Measurements from ENCODE around the gene ZBTB22. TPM values are rescaled to one million over a fixed set of nuclear protein-coding genes. Genes with fewer than 3 reads are reported as not detected.
"Not testable (repeated sequence)": the region's sequence is repeated elsewhere in the genome, so short reads cannot be mapped to it uniquely, and the experiment has no call there.

ZBTB22 gene, protein sequence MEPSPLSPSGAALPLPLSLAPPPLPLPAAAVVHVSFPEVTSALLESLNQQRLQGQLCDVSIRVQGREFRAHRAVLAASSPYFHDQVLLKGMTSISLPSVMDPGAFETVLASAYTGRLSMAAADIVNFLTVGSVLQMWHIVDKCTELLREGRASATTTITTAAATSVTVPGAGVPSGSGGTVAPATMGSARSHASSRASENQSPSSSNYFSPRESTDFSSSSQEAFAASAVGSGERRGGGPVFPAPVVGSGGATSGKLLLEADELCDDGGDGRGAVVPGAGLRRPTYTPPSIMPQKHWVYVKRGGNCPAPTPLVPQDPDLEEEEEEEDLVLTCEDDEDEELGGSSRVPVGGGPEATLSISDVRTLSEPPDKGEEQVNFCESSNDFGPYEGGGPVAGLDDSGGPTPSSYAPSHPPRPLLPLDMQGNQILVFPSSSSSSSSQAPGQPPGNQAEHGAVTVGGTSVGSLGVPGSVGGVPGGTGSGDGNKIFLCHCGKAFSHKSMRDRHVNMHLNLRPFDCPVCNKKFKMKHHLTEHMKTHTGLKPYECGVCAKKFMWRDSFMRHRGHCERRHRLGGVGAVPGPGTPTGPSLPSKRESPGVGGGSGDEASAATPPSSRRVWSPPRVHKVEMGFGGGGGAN
- polyA plus RNA-seq = 10 to 100 TPM; 10.2 to 11.6 TPM

DNA sequence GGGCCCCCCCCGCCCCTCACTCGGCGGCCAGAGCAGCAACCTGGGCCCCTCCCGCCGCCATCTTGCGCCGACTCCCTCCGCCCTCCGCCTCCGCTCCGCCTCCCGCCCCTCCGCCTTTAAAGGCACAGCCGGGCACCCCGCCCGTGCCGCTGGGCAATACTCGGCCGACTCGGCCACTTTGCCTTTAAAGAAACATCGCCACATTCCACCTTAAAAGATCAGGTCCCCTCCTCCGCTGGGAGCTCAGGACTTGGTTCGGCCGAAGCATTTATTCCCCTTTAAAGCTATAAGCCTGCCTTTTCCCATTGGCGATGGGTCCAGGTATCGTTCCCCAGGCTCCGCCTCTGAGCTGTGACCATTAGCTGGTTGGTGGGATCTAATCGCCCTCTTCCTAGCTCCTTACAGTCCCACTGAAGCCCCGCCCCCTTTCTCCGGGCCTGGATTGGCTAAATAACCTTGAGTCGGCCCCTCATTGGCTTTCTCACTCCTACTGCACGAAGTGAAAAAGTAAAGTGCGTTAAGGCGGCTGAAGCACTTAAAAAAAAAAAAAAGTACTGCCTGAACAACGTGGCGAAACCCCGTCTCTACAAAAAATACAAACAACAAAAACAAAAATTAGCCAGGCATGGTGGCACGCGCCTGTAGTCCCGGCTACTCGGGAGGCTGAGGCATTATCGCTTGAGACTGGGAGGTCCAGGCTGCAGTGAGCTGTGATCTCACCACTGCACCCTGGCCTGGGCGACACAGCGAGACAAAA is at the start of gene ZBTB22:
ZBTB22 (minus strand) TSS at position 76 of the 757 bp plus-strand sequence. CDS start 828 bp downstream, outside the sequence.
- Histone ChIP-seq H3K4me3 (ENCODE audit: low read depth in 1 of 2, low read length in 2 of 2) (peak within 1 kb of the TSS; percentile 50 to 53), H3K4me1 (ENCODE audit: control insufficient read depth in 2 of 2, insufficient read depth in 2 of 2, low read length in 1 of 2) (peaks cover 7 to 26% of the 10 kb centered on the region in 2 donors)

DNA sequence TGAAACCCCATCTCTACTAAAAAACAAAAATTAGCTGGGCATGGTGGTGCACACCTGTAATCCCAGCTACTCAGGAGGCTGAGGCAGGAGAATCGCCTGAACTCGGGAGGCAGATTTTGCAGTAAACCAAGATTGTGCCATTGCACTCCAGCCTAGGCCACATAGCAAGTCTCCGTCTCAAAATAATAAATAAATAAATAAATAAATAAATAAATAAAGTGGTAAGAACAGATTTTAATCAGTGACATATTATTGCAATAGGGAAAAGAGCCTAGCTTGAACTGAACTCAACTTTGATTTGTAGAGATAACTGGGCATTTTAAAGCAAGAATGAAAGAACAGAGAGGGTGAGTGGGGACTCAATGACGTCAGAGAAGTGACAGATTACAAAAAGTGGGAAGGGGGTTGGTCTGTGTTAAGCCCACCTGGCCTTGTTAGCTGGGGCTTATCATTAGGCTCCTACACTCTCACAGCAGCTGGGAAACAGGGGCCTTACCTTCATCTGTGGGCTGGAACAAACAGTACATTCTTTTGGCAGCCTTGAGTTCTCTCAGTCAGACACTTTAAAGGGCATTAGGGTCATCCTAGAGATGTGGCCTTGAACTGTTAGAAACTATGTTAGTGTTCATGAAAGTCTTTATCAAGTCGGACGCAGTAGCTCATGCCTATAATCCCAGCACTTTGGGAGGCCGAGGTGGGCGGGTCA is 49.6 kb upstream of the ZBTB22 start:
- H3K27ac ChIP-seq (ENCODE audit: low read depth in 2 of 2, low read length in 1 of 2) = no peak overlapping the region
- no peaks in the 10 kb centered on the region for H3K36me3 ChIP-seq (ENCODE audit: control insufficient read depth in 2 of 2, insufficient read depth in 2 of 2, low read length in 1 of 2)
- H3K9me3 ChIP-seq (ENCODE audit: control insufficient read depth in 2 of 2, insufficient read depth in 1 of 2, low read depth in 1 of 2, low read length in 1 of 2) = no peaks in the 10 kb centered on the region
- no peaks in the 10 kb centered on the region for H3K4me1 ChIP-seq (ENCODE audit: control insufficient read depth in 2 of 2, insufficient read depth in 2 of 2, low read length in 1 of 2)
- 77 to 88% methylated on average over 8 of the region's 8 CpGs for WGBS, 2 donors
- H3K27me3 ChIP-seq (ENCODE audit: control insufficient read depth in 1 of 2, insufficient read depth in 2 of 2, low read length in 2 of 2) = no peaks in the 10 kb centered on the region
- no peak overlapping the region for H3K4me3 ChIP-seq (ENCODE audit: low read depth in 1 of 2, low read length in 2 of 2)

More for the DNA sequence above, at the start of gene ZBTB22:
- 2% methylated on average over 36 to 44 of the region's 44 CpGs for WGBS, 2 donors
- Histone ChIP-seq H3K27ac (ENCODE audit: low read depth in 2 of 2, low read length in 1 of 2) (peak within 1 kb of the TSS; percentile 88 to 90), H3K9me3 (ENCODE audit: control insufficient read depth in 2 of 2, insufficient read depth in 1 of 2, low read depth in 1 of 2, low read length in 1 of 2) (no peaks in the 10 kb centered on the region), H3K36me3 (ENCODE audit: control insufficient read depth in 2 of 2, insufficient read depth in 2 of 2, low read length in 1 of 2) (peaks cover 18 to 24% of the 10 kb centered on the region in 2 donors), H3K27me3 (ENCODE audit: control insufficient read depth in 1 of 2, insufficient read depth in 2 of 2, low read length in 2 of 2) (no peaks in the 10 kb centered on the region)

DNA sequence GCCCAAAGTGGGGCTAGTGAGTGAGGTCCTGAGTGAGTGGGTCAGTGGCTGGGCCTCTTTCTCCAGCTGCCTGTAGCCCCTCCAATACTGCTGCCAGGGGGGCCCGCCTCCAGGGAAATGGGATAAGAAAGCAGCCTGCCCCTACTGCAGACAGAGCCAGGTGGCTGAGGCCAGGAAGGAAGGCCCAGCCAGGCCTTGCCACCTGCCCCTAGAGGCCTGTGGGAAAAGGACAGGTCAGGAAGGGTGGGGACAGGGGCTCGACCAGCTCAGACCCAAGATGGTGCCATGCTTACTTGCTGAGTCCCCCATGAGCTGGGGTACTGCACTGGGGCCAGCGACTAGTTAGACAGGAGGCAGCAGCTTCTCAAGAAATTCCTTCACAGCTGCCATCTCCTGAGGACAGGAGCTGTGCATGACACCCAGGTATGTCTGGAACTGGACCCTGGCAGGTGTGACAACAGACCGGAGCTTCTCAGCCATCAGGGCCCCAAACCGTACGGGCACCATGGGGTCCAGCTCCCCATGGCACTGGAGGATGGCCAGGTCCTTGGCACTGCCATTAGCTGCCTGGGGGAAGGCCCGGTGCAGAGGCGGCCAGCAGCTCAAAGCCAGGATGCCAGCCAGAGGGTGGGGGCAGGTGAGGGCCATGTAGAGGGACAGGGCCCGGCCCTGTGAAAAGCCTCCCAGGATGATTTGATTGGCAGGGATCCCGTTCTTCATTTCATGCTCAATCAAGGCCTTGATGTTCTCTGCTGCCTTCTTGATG is 47.8 kb upstream of the ZBTB22 start:
- not testable (repeated sequence) for H3K4me1 ChIP-seq (ENCODE audit: control insufficient read depth in 2 of 2, insufficient read depth in 2 of 2, low read length in 1 of 2); H3K4me3 ChIP-seq (ENCODE audit: low read depth in 1 of 2, low read length in 2 of 2); H3K36me3 ChIP-seq (ENCODE audit: control insufficient read depth in 2 of 2, insufficient read depth in 2 of 2, low read length in 1 of 2); H3K27me3 ChIP-seq (ENCODE audit: control insufficient read depth in 1 of 2, insufficient read depth in 2 of 2, low read length in 2 of 2); H3K9me3 ChIP-seq (ENCODE audit: control insufficient read depth in 2 of 2, insufficient read depth in 1 of 2, low read depth in 1 of 2, low read length in 1 of 2); H3K27ac ChIP-seq (ENCODE audit: low read depth in 2 of 2, low read length in 1 of 2)
- WGBS, 2 donors = 79 to 82% methylated on average over 10 of the region's 10 CpGs

DNA sequence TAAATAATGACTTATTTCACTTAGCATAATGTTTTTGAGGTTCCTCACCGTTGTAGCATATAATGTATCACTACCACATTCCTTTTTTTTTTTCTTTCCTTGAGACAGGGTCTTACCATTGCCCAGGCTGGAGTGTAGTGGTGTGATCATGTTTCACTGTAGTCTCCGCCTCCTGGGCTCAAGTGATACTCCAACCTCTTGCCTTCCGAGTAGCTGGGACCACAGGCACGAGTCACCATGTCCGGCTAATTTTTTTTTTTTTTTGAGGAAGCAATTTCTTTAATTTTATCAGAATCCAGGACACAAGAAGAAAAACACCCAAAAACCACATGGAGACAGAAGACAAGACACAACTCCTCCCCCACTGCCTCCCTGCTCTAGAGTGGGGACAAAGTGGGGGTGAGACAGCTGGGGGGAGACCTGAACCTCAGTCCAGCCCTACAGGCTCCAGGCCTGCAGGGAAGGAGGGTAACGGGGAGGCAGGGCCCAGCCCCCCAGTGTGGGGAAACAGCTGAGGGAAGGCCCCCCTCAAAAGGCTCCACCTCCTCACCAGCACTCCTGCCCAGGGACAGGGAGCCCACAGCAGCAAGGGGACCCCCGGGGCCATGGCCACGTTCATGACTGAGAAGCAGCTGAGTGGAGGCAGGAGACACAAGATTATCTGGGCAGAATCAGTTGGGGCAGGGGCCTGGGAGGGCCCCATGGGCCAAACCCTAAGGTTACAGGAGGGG is 47.1 kb upstream of the ZBTB22 start:
- not testable (repeated sequence) for H3K27ac ChIP-seq (ENCODE audit: low read depth in 2 of 2, low read length in 1 of 2)

DNA sequence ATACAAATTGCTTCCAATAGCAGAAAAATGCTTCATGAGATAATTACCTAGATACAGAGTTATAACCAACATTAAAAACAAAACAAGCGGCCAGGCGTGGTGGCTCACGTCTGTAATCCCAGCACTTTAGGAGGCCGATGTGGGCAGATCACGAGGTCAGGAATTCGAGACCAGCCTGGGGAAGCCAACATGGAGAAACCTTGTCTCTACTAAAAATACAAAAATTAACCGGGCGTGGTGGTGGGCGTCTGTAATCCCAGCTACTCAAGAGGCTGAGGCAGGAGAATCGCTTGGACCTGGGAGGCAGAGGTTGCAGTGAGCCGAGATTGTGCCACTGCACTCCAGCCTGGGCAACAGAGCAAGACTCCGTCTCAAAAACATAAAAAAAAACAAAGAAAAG is 45.9 kb upstream of the ZBTB22 start:
- not testable (repeated sequence) for H3K4me3 ChIP-seq (ENCODE audit: low read depth in 1 of 2, low read length in 2 of 2); H3K4me1 ChIP-seq (ENCODE audit: control insufficient read depth in 2 of 2, insufficient read depth in 2 of 2, low read length in 1 of 2); H3K36me3 ChIP-seq (ENCODE audit: control insufficient read depth in 2 of 2, insufficient read depth in 2 of 2, low read length in 1 of 2); H3K9me3 ChIP-seq (ENCODE audit: control insufficient read depth in 2 of 2, insufficient read depth in 1 of 2, low read depth in 1 of 2, low read length in 1 of 2); H3K27ac ChIP-seq (ENCODE audit: low read depth in 2 of 2, low read length in 1 of 2); H3K27me3 ChIP-seq (ENCODE audit: control insufficient read depth in 1 of 2, insufficient read depth in 2 of 2, low read length in 2 of 2)
- WGBS, 2 donors = 86 to 91% methylated on average over 12 of the region's 12 CpGs

More for the DNA sequence above, 47.1 kb upstream of the ZBTB22 start:
- not testable (repeated sequence) for H3K4me1 ChIP-seq (ENCODE audit: control insufficient read depth in 2 of 2, insufficient read depth in 2 of 2, low read length in 1 of 2); H3K4me3 ChIP-seq (ENCODE audit: low read depth in 1 of 2, low read length in 2 of 2); H3K36me3 ChIP-seq (ENCODE audit: control insufficient read depth in 2 of 2, insufficient read depth in 2 of 2, low read length in 1 of 2); H3K9me3 ChIP-seq (ENCODE audit: control insufficient read depth in 2 of 2, insufficient read depth in 1 of 2, low read depth in 1 of 2, low read length in 1 of 2); H3K27me3 ChIP-seq (ENCODE audit: control insufficient read depth in 1 of 2, insufficient read depth in 2 of 2, low read length in 2 of 2)
- WGBS, 2 donors = 44 to 49% methylated on average over 7 of the region's 8 CpGs

DNA sequence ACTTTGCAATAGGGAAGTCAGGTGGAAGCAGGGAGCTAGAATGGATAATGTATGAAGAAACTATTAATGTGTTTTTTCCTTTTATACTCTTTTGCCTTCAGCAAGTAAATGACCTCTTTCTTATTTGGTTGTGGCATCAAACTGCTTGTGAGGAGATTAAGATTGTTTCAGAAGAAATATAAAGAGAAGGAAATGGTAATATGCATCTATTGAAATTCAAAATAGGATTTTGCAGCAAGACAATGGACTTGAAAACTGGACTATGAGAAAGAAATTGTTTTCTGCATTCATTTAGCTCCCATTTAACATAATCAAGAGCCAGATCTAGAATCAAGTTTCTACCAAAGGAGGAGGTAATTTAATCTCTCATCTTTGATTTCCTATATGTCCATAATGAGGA is 41.8 kb upstream of the ZBTB22 start:
- no peaks in the 10 kb centered on the region for H3K27me3 ChIP-seq (ENCODE audit: control insufficient read depth in 1 of 2, insufficient read depth in 2 of 2, low read length in 2 of 2)
- peaks cover 0 to 8% of the 10 kb centered on the region in 2 donors for H3K4me1 ChIP-seq (ENCODE audit: control insufficient read depth in 2 of 2, insufficient read depth in 2 of 2, low read length in 1 of 2)
- no peaks in the 10 kb centered on the region for H3K36me3 ChIP-seq (ENCODE audit: control insufficient read depth in 2 of 2, insufficient read depth in 2 of 2, low read length in 1 of 2)
- no peak overlapping the region for H3K27ac ChIP-seq (ENCODE audit: low read depth in 2 of 2, low read length in 1 of 2)
- H3K4me3 ChIP-seq (ENCODE audit: low read depth in 1 of 2, low read length in 2 of 2) = no peak overlapping the region
- H3K9me3 ChIP-seq (ENCODE audit: control insufficient read depth in 2 of 2, insufficient read depth in 1 of 2, low read depth in 1 of 2, low read length in 1 of 2) = no peaks in the 10 kb centered on the region

DNA sequence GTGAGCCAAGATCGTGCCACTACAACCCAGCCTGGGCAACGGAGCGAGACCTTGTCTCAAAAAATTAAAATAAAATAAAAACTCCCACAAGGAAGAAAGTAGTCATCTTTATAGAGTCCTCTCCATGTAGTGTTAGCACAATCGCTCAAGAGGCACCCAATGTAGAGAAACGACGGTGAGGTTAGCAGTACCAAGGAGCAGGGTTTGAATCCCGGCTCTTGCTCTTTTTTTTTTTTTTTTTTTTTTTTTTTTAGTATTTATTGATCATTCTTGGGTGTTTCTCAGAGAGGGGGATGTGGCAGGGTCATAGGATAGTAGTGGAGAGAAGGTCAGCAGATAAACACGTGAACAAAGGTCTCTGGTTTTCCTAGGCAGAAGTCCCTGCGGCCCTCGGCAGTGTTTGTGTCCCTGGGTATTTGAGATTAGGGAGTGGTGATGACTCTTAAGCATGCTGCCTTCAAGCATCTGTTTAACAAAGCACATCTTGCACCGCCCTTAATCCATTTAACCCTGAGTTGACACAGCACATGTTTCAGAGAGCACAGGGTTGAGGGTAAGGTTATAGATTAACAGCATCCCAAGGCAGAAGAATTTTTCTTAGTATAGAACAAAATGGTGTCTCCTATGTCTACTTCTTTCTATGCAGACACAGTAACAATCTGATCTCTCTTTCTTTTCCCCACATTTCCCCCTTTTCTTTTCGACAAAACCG is 39.8 kb upstream of the ZBTB22 start:
- not testable (repeated sequence) for H3K27ac ChIP-seq (ENCODE audit: low read depth in 2 of 2, low read length in 1 of 2); H3K4me1 ChIP-seq (ENCODE audit: control insufficient read depth in 2 of 2, insufficient read depth in 2 of 2, low read length in 1 of 2)
- WGBS, 2 donors = 65 to 68% methylated on average over 13 of the region's 13 CpGs

DNA sequence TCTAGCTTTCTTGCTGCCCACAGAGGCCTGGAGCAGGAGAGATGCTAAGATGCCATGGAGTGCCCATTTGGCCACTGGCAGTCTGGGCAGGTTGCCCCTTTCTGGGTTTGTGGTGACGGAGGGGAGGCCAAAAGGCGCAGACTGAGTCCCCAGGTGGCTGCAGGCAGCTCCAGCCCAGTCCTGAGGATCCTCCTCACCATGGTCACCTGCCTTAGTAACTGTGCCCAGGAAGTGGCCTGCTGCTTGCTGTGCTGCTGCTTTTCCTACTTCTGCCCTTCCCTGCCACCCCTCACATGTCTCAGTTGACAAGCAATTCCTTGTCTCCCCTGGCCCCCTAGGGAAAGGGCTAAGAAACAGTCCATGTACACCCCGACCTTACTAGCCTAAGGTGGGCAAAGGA is 38.8 kb upstream of the ZBTB22 start:
- H3K27ac ChIP-seq (ENCODE audit: low read depth in 2 of 2, low read length in 1 of 2) = peak overlapping the region; percentile 61 to 86
- H3K9me3 ChIP-seq (ENCODE audit: control insufficient read depth in 2 of 2, insufficient read depth in 1 of 2, low read depth in 1 of 2, low read length in 1 of 2) = no peaks in the 10 kb centered on the region
- H3K36me3 ChIP-seq (ENCODE audit: control insufficient read depth in 2 of 2, insufficient read depth in 2 of 2, low read length in 1 of 2) = no peaks in the 10 kb centered on the region
- no peak overlapping the region for H3K4me3 ChIP-seq (ENCODE audit: low read depth in 1 of 2, low read length in 2 of 2)
- WGBS, 2 donors = 68 to 73% methylated on average over 3 of the region's 3 CpGs
- no peaks in the 10 kb centered on the region for H3K27me3 ChIP-seq (ENCODE audit: control insufficient read depth in 1 of 2, insufficient read depth in 2 of 2, low read length in 2 of 2)
- H3K4me1 ChIP-seq (ENCODE audit: control insufficient read depth in 2 of 2, insufficient read depth in 2 of 2, low read length in 1 of 2) = peaks cover 0 to 8% of the 10 kb centered on the region in 2 donors

More for the DNA sequence above, 39.8 kb upstream of the ZBTB22 start:
- not testable (repeated sequence) for H3K27me3 ChIP-seq (ENCODE audit: control insufficient read depth in 1 of 2, insufficient read depth in 2 of 2, low read length in 2 of 2); H3K4me3 ChIP-seq (ENCODE audit: low read depth in 1 of 2, low read length in 2 of 2); H3K9me3 ChIP-seq (ENCODE audit: control insufficient read depth in 2 of 2, insufficient read depth in 1 of 2, low read depth in 1 of 2, low read length in 1 of 2); H3K36me3 ChIP-seq (ENCODE audit: control insufficient read depth in 2 of 2, insufficient read depth in 2 of 2, low read length in 1 of 2)

Data from esophagus (tissue), 2 donors.